ENCODE measurements around the gene SCARF2.

The SCARF2 gene

DNA sequence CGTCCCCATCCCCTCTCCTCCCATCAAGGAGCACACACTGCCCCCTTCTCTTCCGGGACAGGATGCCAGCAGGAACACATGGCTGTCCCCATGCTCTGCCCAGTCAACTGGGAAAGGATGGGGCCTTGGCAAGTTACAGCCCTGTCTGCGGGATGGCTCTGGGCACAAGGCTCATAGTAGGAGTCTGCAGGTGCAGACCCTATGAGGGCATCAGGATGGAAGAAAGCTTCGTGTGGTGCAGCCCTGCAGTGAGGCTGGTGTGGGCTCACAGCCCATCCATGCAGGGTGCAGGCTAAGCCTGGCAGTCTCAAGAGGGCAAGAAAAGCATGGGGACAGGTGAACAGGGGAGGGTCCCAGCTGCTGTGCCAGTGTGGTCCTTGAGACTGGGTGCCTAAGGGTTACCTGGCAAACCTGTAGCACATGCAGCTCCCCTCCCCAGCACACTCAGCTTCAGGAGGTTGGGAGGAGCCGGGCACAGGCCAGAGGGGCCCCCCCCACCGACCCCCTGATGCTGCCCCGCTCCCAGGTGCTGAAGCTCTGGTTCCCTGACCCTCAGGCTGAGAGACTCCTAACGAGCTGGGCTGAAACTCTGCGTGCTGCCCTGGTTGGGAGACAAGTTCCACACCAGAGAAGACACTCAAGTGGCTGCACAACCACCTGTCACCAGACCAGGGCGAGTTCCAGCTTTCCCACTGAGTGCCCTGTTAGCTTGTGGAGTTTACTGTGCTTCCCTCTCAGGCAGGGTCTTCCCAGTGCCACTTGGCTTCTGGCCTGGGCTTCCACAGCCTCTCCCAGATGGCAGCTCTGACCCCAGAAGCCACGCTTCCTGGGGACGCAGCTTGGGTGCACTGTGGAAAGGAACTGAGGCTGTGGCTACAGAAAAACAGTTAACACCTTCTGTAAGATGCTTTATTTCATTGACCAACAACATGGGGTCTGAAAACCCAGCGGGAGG, 3.3 kb upstream of the SCARF2 start:
- DNase-seq (ENCODE audit: low spot score): no peak

GRCh38 chr22:20439928-20440575, 2.4 kb upstream of the SCARF2 start:
- no peak for DNase-seq (ENCODE audit: low spot score)

DNA sequence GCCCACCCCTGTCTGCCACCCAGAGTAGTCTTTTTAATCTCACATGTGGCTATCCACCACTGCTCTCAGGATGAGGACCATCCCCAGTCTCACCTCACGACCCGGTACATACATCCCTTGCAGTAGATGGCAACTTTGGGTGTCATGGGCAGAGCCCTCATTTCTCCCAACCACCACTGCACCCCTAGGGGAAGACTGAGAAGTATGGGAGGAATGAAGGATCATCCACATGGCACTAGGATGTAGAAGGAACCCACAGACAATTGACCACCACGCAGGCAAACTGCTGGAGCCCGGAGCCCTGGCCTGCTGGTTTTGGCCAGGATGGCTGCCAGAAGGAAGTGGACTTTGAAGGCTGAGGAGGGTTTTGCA, 1.9 kb upstream of the SCARF2 start:
- no peak for DNase-seq (ENCODE audit: low spot score)

DNA sequence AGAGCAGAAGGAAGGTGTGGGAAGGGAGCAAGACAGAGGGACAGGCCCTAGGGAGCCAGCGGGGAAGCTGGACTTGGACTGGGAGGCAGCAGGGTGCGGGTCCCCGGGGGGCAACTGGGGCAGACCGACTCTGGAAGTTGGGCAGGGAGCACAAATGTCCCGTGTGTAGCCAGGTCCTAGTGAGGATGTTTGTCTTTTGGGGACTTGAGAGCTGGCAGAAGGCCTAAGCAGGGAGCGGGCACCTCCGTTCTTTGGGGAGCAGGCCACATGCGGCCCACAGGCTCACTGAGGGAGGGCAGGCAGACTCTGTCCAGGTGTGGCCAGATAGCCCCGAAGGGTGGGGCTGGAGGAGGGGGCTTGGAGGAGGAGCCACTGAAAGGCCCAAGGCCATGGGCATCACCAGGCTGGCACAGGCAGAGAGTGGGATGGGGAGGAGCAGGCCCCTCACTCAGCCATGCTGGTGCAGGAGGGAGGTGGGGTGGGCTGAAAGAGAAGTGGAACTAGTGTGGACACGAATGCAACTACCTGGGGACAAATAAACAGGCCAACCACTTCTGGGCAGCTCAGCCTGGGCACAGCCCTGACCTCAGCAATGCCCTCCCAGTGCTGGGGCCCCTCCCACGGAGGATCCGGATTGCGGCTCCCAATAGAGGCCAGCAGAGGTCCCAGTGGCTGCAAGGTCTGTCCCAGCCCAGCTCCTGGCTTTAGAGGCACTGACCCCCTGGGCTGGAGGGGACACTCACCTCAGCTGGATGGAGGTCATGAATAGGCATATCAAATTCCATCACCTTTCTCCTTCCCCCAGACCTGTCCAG, 1.3 kb upstream of the SCARF2 start:
- no peak for DNase-seq (ENCODE audit: low spot score)

DNA sequence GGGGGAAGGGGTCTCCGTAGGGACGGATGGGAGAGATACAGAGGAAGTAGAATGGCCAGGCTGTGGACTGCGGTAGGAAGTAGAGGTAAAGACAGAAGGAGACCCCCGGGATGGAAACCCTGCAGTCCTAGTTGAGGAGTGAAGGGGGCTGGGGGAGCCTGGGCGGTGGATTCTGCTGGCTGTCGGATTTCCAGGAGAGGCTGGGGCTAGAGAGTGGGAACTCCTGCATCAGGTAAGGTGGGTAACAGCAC, 727 bp upstream of the SCARF2 start:
- DNase-seq (ENCODE audit: low spot score): no peak

DNA sequence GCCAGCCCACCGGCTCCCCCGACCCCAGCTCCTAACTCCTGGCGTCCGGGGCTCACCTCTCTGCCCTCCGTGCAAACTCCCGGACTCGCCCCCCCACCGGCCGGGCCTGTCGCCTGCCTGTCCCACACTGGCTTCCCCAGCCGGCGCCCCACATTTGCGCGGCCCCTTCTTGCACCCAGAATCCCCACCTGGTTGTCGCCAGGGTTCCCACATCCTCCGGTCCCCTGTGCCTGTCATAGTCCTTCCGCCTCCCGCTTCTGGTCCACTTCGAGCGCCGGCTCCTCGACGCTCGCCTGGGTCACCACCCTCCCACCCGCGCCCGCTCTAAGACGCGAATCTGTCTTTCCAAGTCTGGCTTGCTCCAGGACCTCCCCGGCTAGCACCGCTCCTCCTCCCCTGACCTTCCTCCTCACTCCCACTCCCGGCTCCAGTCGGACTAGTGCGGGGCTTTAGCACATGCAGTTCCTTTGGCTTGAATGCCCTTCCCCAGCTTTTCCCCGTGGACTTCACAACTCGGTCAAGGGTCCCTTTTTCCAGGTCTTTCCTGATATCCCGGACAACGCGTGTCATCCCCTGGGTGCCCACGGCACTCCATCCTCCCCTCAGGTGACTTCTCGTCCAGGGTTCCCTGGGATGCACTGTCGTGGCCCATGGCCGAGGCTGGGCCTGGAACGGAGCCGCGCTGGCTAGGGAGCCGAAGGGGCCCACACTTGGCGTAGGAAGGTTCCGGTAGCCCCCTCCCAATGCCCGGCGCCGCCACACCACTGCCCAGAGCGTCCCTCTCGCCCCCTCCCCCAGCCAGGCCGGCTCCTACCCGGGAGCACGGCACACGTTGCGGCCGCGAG, 635 bp downstream of the SCARF2 start:
- DNase-seq (ENCODE audit: low spot score): no peak

DNA sequence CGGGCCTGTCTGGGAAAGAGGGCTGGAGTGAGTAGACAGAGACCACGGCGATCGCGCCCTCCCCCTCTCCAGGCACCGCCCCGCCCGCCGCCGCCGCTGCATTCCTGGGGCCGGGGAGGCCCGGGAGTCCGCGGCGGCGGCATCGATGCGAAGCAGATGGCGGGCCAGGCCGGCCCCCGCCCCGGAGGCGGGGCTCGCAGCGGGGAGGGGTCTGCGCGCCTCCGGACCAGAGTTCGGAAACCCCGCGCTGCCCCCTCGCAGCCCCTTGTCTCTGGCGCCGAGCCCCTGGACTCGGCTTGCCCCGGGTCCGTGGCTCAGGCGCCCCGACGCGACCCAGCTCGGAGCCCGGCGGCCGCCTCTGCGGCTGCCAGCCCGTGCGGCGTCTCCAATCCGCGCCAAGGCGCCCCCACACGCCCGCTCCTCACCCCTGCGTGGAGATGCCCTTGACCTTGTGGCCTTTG, 1.3 kb downstream of the SCARF2 start:
- DNase-seq (ENCODE audit: low spot score): no peak

DNA sequence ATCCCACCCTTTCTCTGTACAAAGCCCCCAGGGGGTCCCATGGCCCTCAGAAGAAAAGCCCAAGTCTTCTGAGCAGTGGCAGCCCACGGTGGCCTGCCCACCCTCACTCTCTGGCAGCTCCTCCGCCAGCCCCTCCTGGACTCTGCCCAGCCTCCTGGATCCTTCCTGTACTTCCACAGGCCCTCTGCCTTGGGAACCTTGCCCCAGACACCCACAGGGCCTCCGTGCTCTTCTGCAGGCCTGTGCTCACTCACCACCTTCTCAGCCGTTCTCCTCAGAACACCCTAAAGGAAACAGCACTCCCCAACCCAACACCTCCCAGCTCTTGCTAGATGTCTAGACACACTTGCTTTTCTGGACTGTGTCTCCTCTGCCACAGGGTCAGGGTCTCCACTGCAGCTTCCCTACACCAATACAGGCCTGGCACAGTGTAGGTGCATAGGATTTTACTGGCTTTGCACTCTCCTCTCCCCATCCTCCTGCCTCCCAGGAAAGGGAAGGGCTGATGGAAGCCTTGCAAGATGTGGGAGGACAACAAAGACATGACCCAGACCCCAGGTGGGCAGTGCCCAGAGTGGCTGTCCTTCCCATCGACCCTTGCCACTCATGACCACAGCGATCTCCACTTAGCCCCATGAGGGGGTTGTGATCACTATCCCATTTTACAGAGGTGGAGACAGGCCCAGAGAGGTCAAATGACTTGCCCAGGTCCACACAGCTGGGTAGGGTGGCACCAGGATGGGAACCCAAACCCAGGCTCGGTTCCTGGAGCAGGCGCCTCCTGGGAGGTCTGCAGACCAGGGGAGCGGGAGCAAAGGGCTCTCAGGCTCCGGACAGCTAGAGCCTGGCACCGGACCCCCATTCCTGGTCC, 2.0 kb downstream of the SCARF2 start:
- DNase-seq (ENCODE audit: low spot score): no peak

- no peak for DNase-seq (ENCODE audit: low spot score)
Observed at GRCh38 chr22:20434773-20435172, 2.9 kb downstream of the SCARF2 start.

DNA sequence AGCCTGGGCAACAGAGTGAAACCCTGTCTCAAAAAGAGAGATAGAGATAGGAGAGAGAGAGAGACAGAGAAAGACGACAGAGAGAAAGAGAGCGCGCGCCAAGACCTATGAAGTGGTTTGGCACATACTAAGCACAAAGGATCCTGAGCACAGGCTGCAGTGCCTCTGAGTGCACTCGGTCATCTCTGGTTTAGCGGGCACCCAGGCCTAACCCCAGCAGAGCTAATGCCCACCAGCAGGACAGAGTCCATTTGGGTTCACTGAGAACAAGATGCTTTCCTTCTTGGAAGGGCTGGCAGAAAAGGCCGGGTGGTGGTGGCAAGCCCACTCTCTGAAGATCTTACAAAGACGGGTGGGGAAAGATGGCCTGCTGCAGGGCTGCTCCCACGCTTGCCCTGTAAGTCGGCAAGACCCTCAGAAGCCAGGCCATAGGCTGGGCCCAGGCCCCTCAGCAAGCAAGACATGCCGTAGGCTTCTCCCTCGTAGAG, 3.3 kb downstream of the SCARF2 start:
- DNase-seq (ENCODE audit: low spot score): no peak

DNA sequence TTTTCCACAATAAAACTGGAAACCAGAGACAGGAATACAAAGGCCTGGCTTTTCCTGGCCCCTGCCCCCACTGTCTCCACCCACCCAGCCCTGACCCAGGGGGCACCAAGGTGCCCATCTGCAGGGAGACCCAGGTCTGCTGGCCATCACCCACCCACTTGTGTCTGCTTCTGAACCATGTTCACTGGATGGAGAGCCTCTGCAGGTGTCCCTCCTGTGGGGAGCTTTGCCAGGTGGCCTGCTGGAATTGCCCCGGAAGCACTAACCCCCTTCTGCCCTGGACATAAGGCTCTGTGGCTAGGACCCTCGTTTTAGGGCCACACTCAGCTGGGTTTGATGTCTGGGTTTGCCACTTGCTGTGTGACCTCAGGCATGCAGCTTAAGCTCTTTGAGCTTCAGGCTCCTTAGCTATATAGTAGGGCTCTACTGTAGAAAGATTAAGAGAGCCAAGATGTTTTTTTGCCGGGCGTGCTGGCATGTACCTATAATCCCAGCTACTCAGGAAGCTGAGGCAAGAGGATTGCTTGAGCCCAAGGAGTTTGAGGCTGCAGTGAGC, 3.9 kb downstream of the SCARF2 start:
- DNase-seq (ENCODE audit: low spot score): no peak

GRCh38 chr22:20433191-20433590, 4.4 kb downstream of the SCARF2 start:
- DNase-seq (ENCODE audit: low spot score): no peak

DNA sequence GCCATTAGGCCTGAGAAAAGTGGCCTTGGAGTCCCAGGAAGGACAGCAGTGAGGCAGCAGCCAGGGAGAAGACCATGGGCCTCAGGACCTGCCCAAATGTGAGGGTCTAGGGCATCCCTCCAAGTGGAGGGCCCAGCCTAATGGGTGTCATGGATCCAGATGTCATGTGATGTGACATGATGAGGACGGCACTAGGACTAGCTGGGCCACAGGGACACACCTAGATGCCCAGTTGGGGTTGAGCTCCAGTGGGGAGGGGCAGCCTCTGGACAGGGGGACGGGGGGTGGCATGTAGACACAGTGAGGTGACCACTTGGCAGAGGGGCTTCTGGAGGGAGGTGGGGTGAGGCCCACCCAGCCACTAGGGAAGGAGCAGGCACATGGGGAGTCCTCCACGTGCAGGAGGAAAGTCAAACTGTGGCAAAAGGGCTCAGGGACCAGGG, 5.4 kb downstream of the SCARF2 start:
- no peak for DNase-seq (ENCODE audit: low spot score)

DNA sequence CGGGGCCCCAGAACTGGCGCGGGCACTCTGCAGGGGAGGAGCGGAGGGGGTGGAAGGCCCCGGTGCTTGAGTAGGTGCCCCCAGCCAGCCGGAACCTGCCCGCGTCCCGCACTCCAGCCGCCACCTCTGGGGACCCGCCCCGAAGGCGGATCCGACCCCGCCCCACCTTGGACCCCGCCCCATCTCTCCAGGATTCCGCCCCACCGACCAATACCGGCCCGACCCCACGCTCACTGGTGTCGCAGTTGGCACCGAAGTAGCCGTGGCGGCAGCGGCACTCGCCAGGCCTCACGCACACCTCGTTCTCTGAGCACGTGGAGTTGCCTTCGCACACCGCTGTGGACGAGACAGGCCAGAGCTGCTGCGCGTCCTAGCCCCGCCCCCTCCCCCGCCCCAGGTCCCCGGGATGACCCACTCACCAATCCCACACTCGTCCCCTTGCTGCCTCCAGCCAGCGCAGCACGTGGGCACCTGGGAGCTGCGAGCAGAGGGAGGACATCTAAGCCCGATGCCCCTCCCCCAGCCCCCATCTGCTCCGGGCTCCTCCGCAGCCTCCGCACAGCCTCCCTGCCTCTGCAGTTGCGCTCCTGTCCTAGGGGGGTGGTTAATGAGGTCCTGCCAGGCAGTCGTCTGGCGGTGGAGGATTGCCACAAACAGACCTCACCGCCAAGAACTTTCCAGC, 6.0 kb downstream of the SCARF2 start:
- DNase-seq (ENCODE audit: low spot score): no peak

DNA sequence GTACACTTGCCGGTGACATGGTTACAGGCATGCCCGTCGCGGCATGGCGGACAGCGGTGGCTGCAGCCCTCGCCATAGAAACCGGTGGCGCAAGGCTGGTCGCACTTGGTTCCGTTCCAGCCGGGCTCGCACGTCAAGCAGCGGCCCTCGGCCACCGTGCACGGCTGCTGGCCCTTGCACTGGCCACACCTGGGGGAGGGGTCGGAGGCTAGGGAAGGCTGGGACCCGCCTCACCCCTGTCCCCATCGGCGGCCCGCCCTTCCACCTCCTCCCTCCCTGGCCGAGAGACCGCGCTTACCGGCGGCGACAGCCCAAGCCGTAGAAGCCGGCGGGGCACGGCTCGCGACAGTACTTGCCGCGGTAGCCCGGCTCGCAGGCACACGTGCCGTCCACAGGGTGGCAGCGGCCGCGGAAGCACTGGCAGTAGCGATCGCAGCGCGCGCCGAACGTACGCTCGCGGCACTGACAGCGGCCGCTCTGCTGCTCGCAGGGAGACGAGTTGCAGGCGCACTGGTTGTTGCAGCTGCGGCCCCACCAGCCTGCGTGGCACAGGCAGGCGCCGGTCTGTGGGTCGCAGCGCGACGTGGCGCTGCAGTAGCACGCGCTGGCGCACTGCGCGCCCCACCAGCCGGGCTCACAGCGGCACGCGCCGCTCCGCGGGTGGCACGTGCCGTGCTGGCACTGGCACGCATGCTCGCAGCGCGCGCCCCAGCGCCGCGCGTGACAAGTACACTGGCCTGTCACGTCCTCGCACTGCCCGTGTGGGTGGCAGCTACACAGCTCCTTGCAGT, 6.7 kb downstream of the SCARF2 start:
- DNase-seq (ENCODE audit: low spot score): no peak

DNA sequence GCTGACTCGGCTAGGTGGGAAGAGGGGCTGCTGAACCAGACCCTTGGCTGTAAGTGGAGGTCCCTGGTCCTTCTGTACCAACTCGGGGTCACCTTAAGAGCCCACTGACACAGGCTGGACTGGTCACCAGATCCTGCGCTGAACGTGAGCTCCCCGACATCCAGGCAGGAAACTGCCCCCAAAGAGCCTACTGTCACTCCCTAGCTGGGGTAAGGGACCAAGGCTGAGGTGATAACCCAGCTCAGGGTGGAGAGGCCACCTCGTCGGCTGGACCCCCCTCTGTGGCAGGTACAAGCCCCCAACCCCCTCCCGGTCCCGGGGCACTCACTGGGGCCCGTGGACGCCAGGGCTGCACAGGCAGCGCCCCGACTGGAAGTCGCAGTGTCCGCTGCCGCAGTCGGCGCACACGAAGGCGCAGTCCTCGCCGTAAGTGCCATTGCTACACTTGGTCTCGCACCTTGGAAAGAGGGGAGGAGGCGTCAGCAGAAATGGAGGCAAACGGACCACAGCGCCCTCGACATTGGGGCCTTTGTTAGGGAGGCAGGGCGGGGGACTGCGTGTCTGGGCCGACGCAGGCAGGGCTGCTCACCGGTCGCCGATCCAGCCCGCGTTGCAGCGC, 7.4 kb downstream of the SCARF2 start:
- no peak for DNase-seq (ENCODE audit: low spot score)

DNA sequence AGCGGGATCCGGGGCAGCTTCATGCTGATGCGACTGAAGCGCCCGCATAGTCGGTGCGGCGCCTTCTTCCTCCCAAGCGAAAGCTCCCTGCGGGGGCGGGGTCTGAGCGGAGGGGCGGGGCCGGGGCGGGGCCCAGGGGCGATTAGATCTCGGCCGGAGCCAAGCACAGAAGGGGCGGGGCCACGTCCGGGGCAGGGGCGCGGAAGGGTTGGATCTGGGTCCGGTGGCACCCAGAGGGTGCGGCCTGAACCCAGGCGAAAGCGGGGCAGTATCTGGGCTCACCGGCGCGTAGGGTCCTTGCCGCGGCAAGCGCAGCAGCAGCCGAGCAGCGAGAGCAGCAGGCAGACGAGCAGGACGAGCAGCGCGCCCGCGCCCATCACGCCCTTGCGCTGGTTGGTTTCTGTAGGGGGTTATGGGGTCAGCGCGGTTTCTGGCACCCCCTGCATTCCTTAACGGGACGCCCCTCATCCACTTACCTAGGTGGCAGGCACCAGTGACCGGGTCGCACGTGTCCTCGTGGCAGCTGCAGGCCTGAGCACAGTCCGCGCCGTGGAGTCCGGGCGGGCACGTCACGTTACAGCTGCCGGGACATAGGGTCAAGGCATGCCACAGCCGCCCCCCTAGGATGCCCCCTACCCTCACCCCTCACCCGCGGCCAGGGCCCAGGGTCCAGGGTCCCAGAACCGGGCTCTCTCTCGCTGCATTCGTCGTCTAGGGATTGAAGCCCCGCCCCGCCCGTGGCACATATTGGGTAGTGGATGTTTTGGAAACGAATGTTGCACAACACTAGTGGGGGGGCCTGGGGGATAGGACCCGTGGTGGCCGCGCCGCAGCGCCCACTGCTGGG, 8.1 kb downstream of the SCARF2 start:
- DNase-seq (ENCODE audit: low spot score): no peak

Measured in putamen (tissue), 1 donor.